22Rv1 (cell line): ENCODE data around the gene DENND5B.
"Not testable (repeated sequence)": the region's sequence is repeated elsewhere in the genome, so short reads cannot be mapped to it uniquely, and the experiment has no call there.

Experiments
- H3K27ac ChIP-seq: fragments of 450-650 bp; 2 replicates; pipeline ENCODE4 v1.5.1; 2017
- CTCF ChIP-seq: fragments of 450-650 bp; IDR thresholded peaks from 2 replicates; pipeline ENCODE4 v1.5.1; 2017; ENCODE audit warnings: mild to moderate bottlenecking
- ZFX ChIP-seq: fragments of 450-650 bp; IDR thresholded peaks from 2 replicates; pipeline ENCODE4 v1.6.1; 2017; ENCODE audit warnings: antibody characterized with exemption, borderline replicate concordance

Gene DENND5B

GRCh38 chr12:31405021-31405420, 185.9 kb downstream of the DENND5B start:
- H3K27ac ChIP-seq, result no peak overlapping the region
- TF ChIP-seq CTCF (no peak), ZFX (no peak)

- TF ChIP-seq CTCF, result peak; percentile 99
- not testable (repeated sequence) for H3K27ac ChIP-seq
Observed at GRCh38 chr12:31403099-31403607, 187.8 kb downstream of the DENND5B start.

GRCh38 chr12:31393004-31393550, 197.9 kb downstream of the DENND5B start:
- H3K27ac ChIP-seq, result no peak overlapping the region
- TF ChIP-seq ZFX (no peak), CTCF (no peak)

- TF ChIP-seq ZFX (no peak), CTCF (no peak)
- H3K27ac ChIP-seq, result no peak overlapping the region
Observed at GRCh38 chr12:31390991-31391390, 199.9 kb downstream of the DENND5B start.

GRCh38 chr12:31388713-31389112, 202.2 kb downstream of the DENND5B start:
- TF ChIP-seq ZFX (no peak), CTCF (no peak)
- H3K27ac ChIP-seq, result no peak overlapping the region

GRCh38 chr12:31387466-31387865, 203.5 kb downstream of the DENND5B start:
- H3K27ac ChIP-seq, result no peak overlapping the region
- TF ChIP-seq CTCF, result no peak
- no peak for TF ChIP-seq ZFX

GRCh38 chr12:31387011-31387410, 203.9 kb downstream of the DENND5B start:
- no peak for TF ChIP-seq ZFX
- TF ChIP-seq CTCF, result no peak
- no peak overlapping the region for H3K27ac ChIP-seq
